Suppressor macrophage treated with lipopolysaccharide for 1 hour (primary cell): ENCODE measurements around the gene GDPD4.

Source experiments
- DNase-seq, 3 donors: peaks; one replicate each; pipeline ENCODE4 v3.0.0-alpha.2; 2020 to 2022

GDPD4 gene

DNA sequence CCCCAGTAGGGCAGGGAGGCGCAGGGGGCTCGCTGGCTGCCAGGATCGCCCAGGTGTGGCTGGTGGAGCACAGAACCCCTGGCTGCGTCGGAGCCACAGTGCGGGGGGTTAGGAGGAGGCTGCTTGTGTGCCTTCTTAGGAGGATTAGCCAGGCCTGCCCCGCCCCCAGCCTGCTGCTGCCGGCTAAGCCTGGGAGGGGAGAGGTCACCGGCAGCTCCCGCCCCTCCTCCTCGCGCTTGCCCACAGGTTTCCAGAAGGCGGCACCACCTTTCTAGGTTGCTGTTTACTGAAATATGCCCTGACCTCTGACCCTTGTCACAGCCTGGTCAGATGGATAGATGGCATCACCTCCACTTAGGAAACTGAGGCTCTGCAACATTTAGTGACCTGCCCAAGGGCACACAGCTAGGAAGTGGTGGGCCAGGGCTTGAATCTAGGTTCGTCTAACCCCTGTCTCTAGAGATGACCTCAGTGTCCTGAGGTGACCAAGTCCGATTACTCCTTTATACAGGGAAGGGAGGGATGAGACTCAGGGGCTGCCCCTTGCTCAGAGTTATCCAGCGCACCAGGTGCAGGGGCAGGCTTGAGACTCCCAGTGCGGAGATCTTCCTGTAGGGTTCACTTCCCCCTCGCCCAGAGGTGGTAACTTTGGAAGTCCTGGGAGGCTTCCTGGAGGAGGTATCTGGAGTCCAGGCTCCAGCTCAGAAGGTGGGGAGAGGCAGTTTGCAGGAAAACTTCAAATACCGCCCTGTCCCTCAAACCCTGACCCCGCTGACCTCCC lies 129.4 kb downstream of the GDPD4 start:
- no peak for DNase-seq

DNA sequence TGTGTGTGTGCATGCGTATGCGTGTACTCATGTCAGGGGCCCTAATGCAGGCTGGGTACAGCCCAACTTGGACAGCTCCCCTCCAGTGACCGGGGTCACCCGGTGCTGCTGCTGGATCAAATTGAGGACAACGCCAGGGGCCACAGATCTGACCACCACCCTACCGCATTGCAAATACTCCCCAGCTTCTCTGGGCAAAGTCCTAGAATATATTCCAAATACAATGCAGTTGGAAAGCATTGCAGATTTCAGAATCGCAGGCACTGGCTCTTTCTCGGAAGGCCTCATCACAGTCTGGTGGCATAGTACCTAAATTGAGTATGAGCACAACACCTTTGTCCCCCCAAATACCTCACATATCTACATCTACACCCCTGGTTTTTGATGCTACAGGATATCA lies 130.2 kb downstream of the GDPD4 start:
- DNase-seq, result no peak

DNA sequence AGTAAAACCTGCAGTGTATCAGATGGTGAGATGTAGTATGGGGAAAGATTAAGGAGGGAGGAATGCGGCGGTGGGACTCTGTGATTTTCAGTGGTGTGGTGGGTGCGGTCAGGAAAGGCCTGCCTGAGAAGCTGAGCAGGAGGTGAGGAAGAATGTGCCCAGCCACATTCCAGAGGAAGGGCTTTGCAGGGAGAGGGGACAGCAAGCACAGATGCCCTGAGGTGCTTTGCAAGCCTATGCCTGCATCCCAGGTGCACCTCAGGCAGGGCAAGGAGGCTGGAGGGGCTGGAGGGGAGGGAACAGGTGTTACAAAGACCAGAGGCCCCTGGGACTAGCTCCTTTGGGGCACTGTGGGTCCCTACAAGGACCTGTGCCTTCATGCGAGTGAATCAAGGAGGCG lies 131.4 kb downstream of the GDPD4 start:
- no peak for DNase-seq

DNA sequence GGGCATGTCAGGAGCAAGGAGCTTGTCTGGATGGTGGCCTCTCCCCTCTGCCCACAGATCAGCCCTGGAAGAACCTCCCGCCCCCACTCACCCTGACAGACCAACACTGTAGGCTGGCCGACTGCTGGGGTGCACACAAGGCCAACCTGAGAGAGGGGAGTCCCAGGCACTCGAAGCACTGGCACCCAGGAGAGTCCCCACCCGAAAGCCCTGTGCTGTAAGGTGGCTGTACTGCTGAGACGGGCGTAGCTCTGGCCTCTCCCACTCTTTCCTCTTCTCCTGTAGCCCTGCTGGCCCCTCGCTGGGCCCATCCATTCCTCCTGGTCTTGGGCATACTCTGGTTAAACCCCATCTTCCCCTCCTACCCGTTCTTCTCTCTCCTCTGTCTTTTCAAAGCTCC lies 133.7 kb downstream of the GDPD4 start:
- no peak for DNase-seq

DNA sequence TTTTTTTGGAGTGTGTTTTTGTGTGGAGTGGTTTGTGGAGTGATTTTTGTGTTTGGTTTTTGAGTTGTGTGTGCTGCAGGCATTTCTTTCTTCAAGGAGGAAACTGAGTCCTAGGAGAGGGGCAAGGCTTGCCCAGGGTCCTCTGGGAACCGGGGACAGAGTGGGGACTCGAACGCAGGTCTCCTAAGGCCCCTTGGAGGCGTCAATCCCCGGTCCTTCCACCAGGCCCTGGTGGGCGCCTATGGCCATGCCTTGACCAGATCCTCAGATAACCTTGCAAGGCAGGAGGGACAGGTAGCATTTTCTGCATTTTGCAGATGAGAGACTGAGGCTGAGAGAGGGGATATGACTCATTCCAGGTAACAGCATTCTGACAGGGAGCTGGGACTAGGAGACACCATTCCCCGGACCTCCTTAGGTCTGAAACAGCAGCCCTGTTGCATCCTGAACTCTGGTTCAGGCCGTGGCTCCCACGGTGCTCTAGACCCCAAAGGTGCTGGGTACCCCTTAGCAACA lies 134.3 kb downstream of the GDPD4 start:
- no peak for DNase-seq
